ENCODE data around the gene ABCA13.
"Not testable (repeated sequence)": the region's sequence is repeated elsewhere in the genome, so short reads cannot be mapped to it uniquely, and the experiment has no call there.

Gene ABCA13

GRCh38 chr7:48171202-48171601 lies at the start of gene ABCA13:
Gene ABCA13, plus strand, starts transcription at chr7:48171458. Its CDS starts 26 bp downstream, at chr7:48171484.
- no peak within 1 kb of the TSS for H3K27ac ChIP-seq (ENCODE audit: low read depth in 2 of 2, low read length in 2 of 2)
- no peaks in the 10 kb centered on the region for H3K4me1 ChIP-seq (ENCODE audit: control insufficient read depth in 2 of 2, insufficient read depth in 2 of 2, low read length in 2 of 2)
- H3K36me3 ChIP-seq (ENCODE audit: control insufficient read depth in 2 of 2, insufficient read depth in 2 of 2, low read length in 2 of 2): no peaks in the 10 kb centered on the region
- no peak within 1 kb of the TSS for H3K9ac ChIP-seq (ENCODE audit: low read depth in 1 of 2, low read length in 2 of 2)
- H3K4me3 ChIP-seq (ENCODE audit: low read length in 2 of 2): no peak within 1 kb of the TSS
- H3K9me3 ChIP-seq (ENCODE audit: control insufficient read depth in 2 of 2, low read length in 2 of 2): no peaks in the 10 kb centered on the region
- H3K27me3 ChIP-seq (ENCODE audit: control insufficient read depth in 2 of 2, insufficient read depth in 2 of 2, low read length in 2 of 2): peaks cover 0 to 2% of the 10 kb centered on the region in 2 donors

GRCh38 chr7:48126037-48126436 lies 45.2 kb upstream of the ABCA13 start:
- Histone ChIP-seq H3K27me3 (ENCODE audit: control insufficient read depth in 2 of 2, insufficient read depth in 2 of 2, low read length in 2 of 2) (no peaks in the 10 kb centered on the region), H3K36me3 (ENCODE audit: control insufficient read depth in 2 of 2, insufficient read depth in 2 of 2, low read length in 2 of 2) (no peaks in the 10 kb centered on the region), H3K4me1 (ENCODE audit: control insufficient read depth in 2 of 2, insufficient read depth in 2 of 2, low read length in 2 of 2) (no peaks in the 10 kb centered on the region), H3K9ac (ENCODE audit: low read depth in 1 of 2, low read length in 2 of 2) (no peak overlapping the region), H3K27ac (ENCODE audit: low read depth in 2 of 2, low read length in 2 of 2) (no peak overlapping the region), H3K9me3 (ENCODE audit: control insufficient read depth in 2 of 2, low read length in 2 of 2) (no peaks in the 10 kb centered on the region), H3K4me3 (ENCODE audit: low read length in 2 of 2) (no peak overlapping the region)

- no peak overlapping the region for H3K27ac ChIP-seq (ENCODE audit: low read depth in 2 of 2, low read length in 2 of 2)
- no peaks in the 10 kb centered on the region for H3K36me3 ChIP-seq (ENCODE audit: control insufficient read depth in 2 of 2, insufficient read depth in 2 of 2, low read length in 2 of 2)
- H3K4me3 ChIP-seq (ENCODE audit: low read length in 2 of 2): no peak overlapping the region
- H3K9ac ChIP-seq (ENCODE audit: low read depth in 1 of 2, low read length in 2 of 2): no peak overlapping the region
- no peaks in the 10 kb centered on the region for H3K9me3 ChIP-seq (ENCODE audit: control insufficient read depth in 2 of 2, low read length in 2 of 2)
- no peaks in the 10 kb centered on the region for H3K4me1 ChIP-seq (ENCODE audit: control insufficient read depth in 2 of 2, insufficient read depth in 2 of 2, low read length in 2 of 2)
- H3K27me3 ChIP-seq (ENCODE audit: control insufficient read depth in 2 of 2, insufficient read depth in 2 of 2, low read length in 2 of 2): no peaks in the 10 kb centered on the region
These were observed 40.6 kb upstream of the ABCA13 start for GRCh38 chr7:48130658-48131108.

- H3K9me3 ChIP-seq (ENCODE audit: control insufficient read depth in 2 of 2, low read length in 2 of 2): no peaks in the 10 kb centered on the region
- no peak overlapping the region for H3K4me3 ChIP-seq (ENCODE audit: low read length in 2 of 2)
- H3K4me1 ChIP-seq (ENCODE audit: control insufficient read depth in 2 of 2, insufficient read depth in 2 of 2, low read length in 2 of 2): no peaks in the 10 kb centered on the region
- no peaks in the 10 kb centered on the region for H3K27me3 ChIP-seq (ENCODE audit: control insufficient read depth in 2 of 2, insufficient read depth in 2 of 2, low read length in 2 of 2)
- H3K27ac ChIP-seq (ENCODE audit: low read depth in 2 of 2, low read length in 2 of 2): no peak overlapping the region
- H3K36me3 ChIP-seq (ENCODE audit: control insufficient read depth in 2 of 2, insufficient read depth in 2 of 2, low read length in 2 of 2): no peaks in the 10 kb centered on the region
- H3K9ac ChIP-seq (ENCODE audit: low read depth in 1 of 2, low read length in 2 of 2): no peak overlapping the region
These were observed 38.5 kb upstream of the ABCA13 start for GRCh38 chr7:48132792-48133191.

GRCh38 chr7:48139459-48139858 lies 31.8 kb upstream of the ABCA13 start:
- peaks cover 0 to 3% of the 10 kb centered on the region in 2 donors for H3K9me3 ChIP-seq (ENCODE audit: control insufficient read depth in 2 of 2, low read length in 2 of 2)
- H3K36me3 ChIP-seq (ENCODE audit: control insufficient read depth in 2 of 2, insufficient read depth in 2 of 2, low read length in 2 of 2): no peaks in the 10 kb centered on the region
- no peak overlapping the region for H3K9ac ChIP-seq (ENCODE audit: low read depth in 1 of 2, low read length in 2 of 2)
- no peaks in the 10 kb centered on the region for H3K27me3 ChIP-seq (ENCODE audit: control insufficient read depth in 2 of 2, insufficient read depth in 2 of 2, low read length in 2 of 2)
- H3K4me3 ChIP-seq (ENCODE audit: low read length in 2 of 2): no peak overlapping the region
- H3K27ac ChIP-seq (ENCODE audit: low read depth in 2 of 2, low read length in 2 of 2): peak overlapping the region; percentile 74 to 87
- peaks cover 25 to 50% of the 10 kb centered on the region in 2 donors for H3K4me1 ChIP-seq (ENCODE audit: control insufficient read depth in 2 of 2, insufficient read depth in 2 of 2, low read length in 2 of 2)

GRCh38 chr7:48140001-48140681 lies 31.1 kb upstream of the ABCA13 start:
- Histone ChIP-seq H3K27me3 (ENCODE audit: control insufficient read depth in 2 of 2, insufficient read depth in 2 of 2, low read length in 2 of 2) (no peaks in the 10 kb centered on the region), H3K9ac (ENCODE audit: low read depth in 1 of 2, low read length in 2 of 2) (peak overlapping the region in 1 of 2 donors; percentile 10), H3K36me3 (ENCODE audit: control insufficient read depth in 2 of 2, insufficient read depth in 2 of 2, low read length in 2 of 2) (no peaks in the 10 kb centered on the region), H3K27ac (ENCODE audit: low read depth in 2 of 2, low read length in 2 of 2) (peak overlapping the region; percentile 74 to 87), H3K9me3 (ENCODE audit: control insufficient read depth in 2 of 2, low read length in 2 of 2) (peaks cover 0 to 3% of the 10 kb centered on the region in 2 donors), H3K4me3 (ENCODE audit: low read length in 2 of 2) (peak overlapping the region; percentile 28 to 35), H3K4me1 (ENCODE audit: control insufficient read depth in 2 of 2, insufficient read depth in 2 of 2, low read length in 2 of 2) (peaks cover 25 to 55% of the 10 kb centered on the region in 2 donors)

- H3K36me3 ChIP-seq (ENCODE audit: control insufficient read depth in 2 of 2, insufficient read depth in 2 of 2, low read length in 2 of 2): no peaks in the 10 kb centered on the region
- H3K27me3 ChIP-seq (ENCODE audit: control insufficient read depth in 2 of 2, insufficient read depth in 2 of 2, low read length in 2 of 2): no peaks in the 10 kb centered on the region
- peak overlapping the region; percentile 74 to 87 for H3K27ac ChIP-seq (ENCODE audit: low read depth in 2 of 2, low read length in 2 of 2)
- H3K9me3 ChIP-seq (ENCODE audit: control insufficient read depth in 2 of 2, low read length in 2 of 2): peaks cover 0 to 3% of the 10 kb centered on the region in 2 donors
- peaks cover 29 to 55% of the 10 kb centered on the region in 2 donors for H3K4me1 ChIP-seq (ENCODE audit: control insufficient read depth in 2 of 2, insufficient read depth in 2 of 2, low read length in 2 of 2)
- H3K9ac ChIP-seq (ENCODE audit: low read depth in 1 of 2, low read length in 2 of 2): no peak overlapping the region
- H3K4me3 ChIP-seq (ENCODE audit: low read length in 2 of 2): peak overlapping the region in 1 of 2 donors; percentile 15
These were observed 29.7 kb upstream of the ABCA13 start for GRCh38 chr7:48141521-48141920.

- no peaks in the 10 kb centered on the region for H3K36me3 ChIP-seq (ENCODE audit: control insufficient read depth in 2 of 2, insufficient read depth in 2 of 2, low read length in 2 of 2)
- H3K9me3 ChIP-seq (ENCODE audit: control insufficient read depth in 2 of 2, low read length in 2 of 2): peaks cover 0 to 3% of the 10 kb centered on the region in 2 donors
- H3K27me3 ChIP-seq (ENCODE audit: control insufficient read depth in 2 of 2, insufficient read depth in 2 of 2, low read length in 2 of 2): no peaks in the 10 kb centered on the region
- H3K4me3 ChIP-seq (ENCODE audit: low read length in 2 of 2): peak overlapping the region; percentile 29 to 50
- H3K4me1 ChIP-seq (ENCODE audit: control insufficient read depth in 2 of 2, insufficient read depth in 2 of 2, low read length in 2 of 2): peaks cover 29 to 72% of the 10 kb centered on the region in 2 donors
- peak overlapping the region; percentile 87 to 91 for H3K27ac ChIP-seq (ENCODE audit: low read depth in 2 of 2, low read length in 2 of 2)
- H3K9ac ChIP-seq (ENCODE audit: low read depth in 1 of 2, low read length in 2 of 2): peak overlapping the region in 1 of 2 donors; percentile 28
These were observed 26.9 kb upstream of the ABCA13 start for GRCh38 chr7:48144291-48144768.

GRCh38 chr7:48147078-48147591 lies 24.1 kb upstream of the ABCA13 start:
- peak overlapping the region; percentile 85 to 91 for H3K27ac ChIP-seq (ENCODE audit: low read depth in 2 of 2, low read length in 2 of 2)
- H3K4me3 ChIP-seq (ENCODE audit: low read length in 2 of 2): peak overlapping the region; percentile 41 to 54
- H3K27me3 ChIP-seq (ENCODE audit: control insufficient read depth in 2 of 2, insufficient read depth in 2 of 2, low read length in 2 of 2): no peaks in the 10 kb centered on the region
- peak overlapping the region; percentile 24 to 62 for H3K9ac ChIP-seq (ENCODE audit: low read depth in 1 of 2, low read length in 2 of 2)
- H3K36me3 ChIP-seq (ENCODE audit: control insufficient read depth in 2 of 2, insufficient read depth in 2 of 2, low read length in 2 of 2): no peaks in the 10 kb centered on the region
- no peaks in the 10 kb centered on the region for H3K9me3 ChIP-seq (ENCODE audit: control insufficient read depth in 2 of 2, low read length in 2 of 2)
- H3K4me1 ChIP-seq (ENCODE audit: control insufficient read depth in 2 of 2, insufficient read depth in 2 of 2, low read length in 2 of 2): peaks cover 15 to 46% of the 10 kb centered on the region in 2 donors

- not testable (repeated sequence) for H3K9me3 ChIP-seq (ENCODE audit: control insufficient read depth in 2 of 2, low read length in 2 of 2)
- Histone ChIP-seq H3K27ac (ENCODE audit: low read depth in 2 of 2, low read length in 2 of 2) (peak overlapping the region; percentile 85 to 91), H3K4me3 (ENCODE audit: low read length in 2 of 2) (peak overlapping the region; percentile 41 to 54)
These were observed 23.6 kb upstream of the ABCA13 start for GRCh38 chr7:48147690-48148089.

More at GRCh38 chr7:48147690-48148089, 23.6 kb upstream of the ABCA13 start:
- H3K9ac ChIP-seq (ENCODE audit: low read depth in 1 of 2, low read length in 2 of 2): peak overlapping the region in 1 of 2 donors; percentile 62
- not testable (repeated sequence) for H3K27me3 ChIP-seq (ENCODE audit: control insufficient read depth in 2 of 2, insufficient read depth in 2 of 2, low read length in 2 of 2); H3K36me3 ChIP-seq (ENCODE audit: control insufficient read depth in 2 of 2, insufficient read depth in 2 of 2, low read length in 2 of 2)
- peaks cover 10 to 41% of the 10 kb centered on the region in 2 donors for H3K4me1 ChIP-seq (ENCODE audit: control insufficient read depth in 2 of 2, insufficient read depth in 2 of 2, low read length in 2 of 2)

Measured in mucosa of rectum (tissue), 2 donors.